ENCODE measurements around the gene SLC66A3.

GRCh38 chr2:11220445-11220844 is 65.2 kb downstream of the SLC66A3 start:
- no peak for TF ChIP-seq GABPA (IDR thresholded peaks at IDR 0.05 in 1 of 2, conservative IDR thresholded peaks at IDR 0.05 in 1 of 2)
- TF ChIP-seq CTCF (IDR thresholded peaks at IDR 0.05; ENCODE audit: low read depth, low read length, missing input control): no peak
